Liver (tissue), 9 donors: ENCODE results near the gene SLC38A10. TPM values are rescaled to one million over a fixed set of nuclear protein-coding genes. Genes with fewer than 3 reads are reported as not detected.

Experiments used
- DNase-seq: peaks from one replicate; pipeline ENCODE4 v3.0.0-alpha.2; 2017; ENCODE audit warnings: low spot score
- H3K27ac ChIP-seq, 2 donors: one replicate each; pipeline ENCODE4 v1.7.0; 2013; ENCODE audit warnings: inconsistent platforms in 2 of 2, low read length in 2 of 2, control low read depth in 1 of 2, low read depth in 1 of 2, mild to moderate bottlenecking in 1 of 2
- H3K27me3 ChIP-seq, 4 donors: one replicate each; pipeline versions ENCODE4 v1.6.1 to v1.7.0; 2013; ENCODE audit warnings: low read length in 3 of 4, inconsistent platforms in 1 of 4, mild to moderate bottlenecking in 1 of 4, moderate library complexity in 1 of 4; ENCODE audit not compliant: control insufficient read depth in 4 of 4, insufficient read depth in 4 of 4
- H3K36me3 ChIP-seq, 4 donors: one replicate each; pipeline versions ENCODE4 v1.6.1 to v1.7.0; 2013; ENCODE audit warnings: low read length in 3 of 4, mild to moderate bottlenecking in 3 of 4, low read depth in 1 of 4, moderate library complexity in 1 of 4; ENCODE audit not compliant: control insufficient read depth in 4 of 4, insufficient read depth in 3 of 4
- H3K4me1 ChIP-seq, 4 donors: one replicate each; pipeline versions ENCODE4 v1.6.1 to v1.7.0; 2013; ENCODE audit warnings: low read length in 3 of 4, mild to moderate bottlenecking in 3 of 4, moderate library complexity in 1 of 4; ENCODE audit not compliant: control insufficient read depth in 4 of 4, insufficient read depth in 4 of 4
- H3K4me3 ChIP-seq, 3 donors: one replicate each; pipeline versions ENCODE4 v1.6.1 to v1.7.0; 2013; ENCODE audit warnings: low read length in 3 of 3, control low read depth in 1 of 3, low read depth in 1 of 3, mild to moderate bottlenecking in 1 of 3
- H3K9ac ChIP-seq, 2 donors: one replicate each; pipeline ENCODE4 v1.7.0; 2013; ENCODE audit warnings: low read length in 2 of 2, mild to moderate bottlenecking in 2 of 2, moderate library complexity in 2 of 2, control low read depth in 1 of 2, low read depth in 1 of 2
- H3K9me3 ChIP-seq, 4 donors: one replicate each; pipeline versions ENCODE4 v1.6.1 to v1.7.0; 2013; ENCODE audit warnings: low read length in 3 of 4; ENCODE audit not compliant: control insufficient read depth in 4 of 4
- ATF3 ChIP-seq: IDR thresholded peaks from 2 replicates; pipeline ENCODE4 v1.6.1; 2016; ENCODE audit warnings: antibody characterized with exemption
- EGR1 ChIP-seq, 2 donors: IDR thresholded peaks; 2 replicates each; pipeline ENCODE4 v1.6.1; 2016 to 2018; ENCODE audit warnings: antibody characterized with exemption in 2 of 2, low read depth in 2 of 2
- FOXA1 ChIP-seq: IDR thresholded peaks from 2 replicates; pipeline ENCODE4 v1.6.1; 2016; ENCODE audit warnings: antibody characterized with exemption
- FOXA2 ChIP-seq: IDR thresholded peaks from 2 replicates; pipeline ENCODE4 v1.6.1; 2016; ENCODE audit warnings: antibody characterized with exemption
- GABPA ChIP-seq, 2 donors: IDR thresholded peaks in 1 of 2; conservative IDR thresholded peaks in 1 of 2; 2 replicates each; pipeline ENCODE4 v1.6.1; 2016; ENCODE audit warnings: antibody characterized with exemption in 2 of 2, mild to moderate bottlenecking in 1 of 2, moderate library complexity in 1 of 2
- HNF4A ChIP-seq, 2 donors: conservative IDR thresholded peaks; 2 replicates each; pipeline ENCODE4 v1.6.1; 2016; ENCODE audit warnings: antibody characterized with exemption in 2 of 2, mild to moderate bottlenecking in 2 of 2
- JUND ChIP-seq, 2 donors: IDR thresholded peaks; 2 replicates each; pipeline ENCODE4 v1.6.1; 2016; ENCODE audit warnings: antibody characterized with exemption in 2 of 2
- MAX ChIP-seq: IDR thresholded peaks from 2 replicates; pipeline ENCODE4 v1.6.1; 2016; ENCODE audit warnings: antibody characterized with exemption
- RAD21 ChIP-seq, 2 donors: IDR thresholded peaks; 2 replicates each; pipeline ENCODE4 v1.6.1; 2016; ENCODE audit warnings: antibody characterized with exemption in 2 of 2, mild to moderate bottlenecking in 2 of 2
- RXRA ChIP-seq, 2 donors: IDR thresholded peaks; 2 replicates each; pipeline ENCODE4 v1.6.1; 2017 to 2018; ENCODE audit warnings: antibody characterized with exemption in 2 of 2, mild to moderate bottlenecking in 1 of 2
- SP1 ChIP-seq: IDR thresholded peaks from 2 replicates; pipeline ENCODE4 v1.6.1; 2018; ENCODE audit warnings: antibody characterized with exemption, mild to moderate bottlenecking
- WGBS: extraction: QIAGEN DNeasy Blood & Tissue Kit; methylation state at CpG from one replicate; pipeline ENCODE4 v1.1.7; 2013; 5-methylcytosine and 5-hydroxymethylcytosine counted together
- polyA plus RNA-seq, 2 donors: library from polyadenylated mRNA; stranded (reverse) in 1 of 2; unstranded in 1 of 2; fragments of 200-250 nt in 1 of 2; fragments of >200 nt in 1 of 2; fragmentation: Nextera tagmentation in 1 of 2; extraction: Ambion mirVana in 1 of 2; gene quantifications; one replicate each; pipeline versions ENCODE4 v1.2.1 to v1.2.3, GENCODE V29; 2013 to 2015
- total RNA-seq, 2 donors: library from RNA; depleted of rRNA; stranded (reverse); fragments of >200 nt; gene quantifications; one replicate each; pipeline ENCODE4 v1.2.3, GENCODE V29; 2014
- TF ChIP-seq, protein P1 (sequence below): IDR thresholded peaks from 2 replicates; pipeline ENCODE4 v1.6.1; 2016; ENCODE audit warnings: antibody characterized with exemption
- TF ChIP-seq, protein P2 (sequence below): IDR thresholded peaks from 2 replicates; pipeline ENCODE4 v1.6.1; 2016; ENCODE audit warnings: antibody characterized with exemption, mild to moderate bottlenecking
- TF ChIP-seq, protein P3 (sequence below): fragments of 150-350 bp; IDR thresholded peaks from 2 replicates; pipeline ENCODE4 v1.5.1; 2017; ENCODE audit warnings: improper control_type of control experiment, low read depth, low read length; ENCODE audit not compliant: missing input control
- donor health status: healthy.
- donor health status: healthy.
- donor health status: healthy.
- donor health status: healthy.
- donor health status: healthy.

SLC38A10 gene
- total and polyA plus RNA-seq, 4 donors = 29.3 to 117 (median 54.7) TPM

- peak within 1 kb of the TSS in 1 of 2 donors; percentile 47 for H3K9ac ChIP-seq
- no peak within 1 kb of the TSS for H3K27ac ChIP-seq
- peak within 1 kb of the TSS; percentile 26 to 83 (median 46) for H3K4me3 ChIP-seq
- TF ChIP-seq GABPA (IDR thresholded peaks at IDR 0.05 in 1 of 2, conservative IDR thresholded peaks at IDR 0.05 in 1 of 2) (peak in 1 of 2 donors; percentile 54), FOXA1 (no peak), RXRA (IDR thresholded peaks at IDR 0.05) (no peak), EGR1 (IDR thresholded peaks at IDR 0.05; ENCODE audit: low read depth in 2 of 2) (peak; percentile 88 to 93), RAD21 (IDR thresholded peaks at IDR 0.05) (no peak), JUND (IDR thresholded peaks at IDR 0.05) (no peak), SP1 (peak; percentile 94), HNF4A (conservative IDR thresholded peaks at IDR 0.05) (no peak), ATF3 (no peak)
- TF ChIP-seq, protein P1, sequence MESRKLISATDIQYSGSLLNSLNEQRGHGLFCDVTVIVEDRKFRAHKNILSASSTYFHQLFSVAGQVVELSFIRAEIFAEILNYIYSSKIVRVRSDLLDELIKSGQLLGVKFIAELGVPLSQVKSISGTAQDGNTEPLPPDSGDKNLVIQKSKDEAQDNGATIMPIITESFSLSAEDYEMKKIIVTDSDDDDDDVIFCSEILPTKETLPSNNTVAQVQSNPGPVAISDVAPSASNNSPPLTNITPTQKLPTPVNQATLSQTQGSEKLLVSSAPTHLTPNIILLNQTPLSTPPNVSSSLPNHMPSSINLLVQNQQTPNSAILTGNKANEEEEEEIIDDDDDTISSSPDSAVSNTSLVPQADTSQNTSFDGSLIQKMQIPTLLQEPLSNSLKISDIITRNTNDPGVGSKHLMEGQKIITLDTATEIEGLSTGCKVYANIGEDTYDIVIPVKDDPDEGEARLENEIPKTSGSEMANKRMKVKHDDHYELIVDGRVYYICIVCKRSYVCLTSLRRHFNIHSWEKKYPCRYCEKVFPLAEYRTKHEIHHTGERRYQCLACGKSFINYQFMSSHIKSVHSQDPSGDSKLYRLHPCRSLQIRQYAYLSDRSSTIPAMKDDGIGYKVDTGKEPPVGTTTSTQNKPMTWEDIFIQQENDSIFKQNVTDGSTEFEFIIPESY = no peak
- TF ChIP-seq, protein P2, sequence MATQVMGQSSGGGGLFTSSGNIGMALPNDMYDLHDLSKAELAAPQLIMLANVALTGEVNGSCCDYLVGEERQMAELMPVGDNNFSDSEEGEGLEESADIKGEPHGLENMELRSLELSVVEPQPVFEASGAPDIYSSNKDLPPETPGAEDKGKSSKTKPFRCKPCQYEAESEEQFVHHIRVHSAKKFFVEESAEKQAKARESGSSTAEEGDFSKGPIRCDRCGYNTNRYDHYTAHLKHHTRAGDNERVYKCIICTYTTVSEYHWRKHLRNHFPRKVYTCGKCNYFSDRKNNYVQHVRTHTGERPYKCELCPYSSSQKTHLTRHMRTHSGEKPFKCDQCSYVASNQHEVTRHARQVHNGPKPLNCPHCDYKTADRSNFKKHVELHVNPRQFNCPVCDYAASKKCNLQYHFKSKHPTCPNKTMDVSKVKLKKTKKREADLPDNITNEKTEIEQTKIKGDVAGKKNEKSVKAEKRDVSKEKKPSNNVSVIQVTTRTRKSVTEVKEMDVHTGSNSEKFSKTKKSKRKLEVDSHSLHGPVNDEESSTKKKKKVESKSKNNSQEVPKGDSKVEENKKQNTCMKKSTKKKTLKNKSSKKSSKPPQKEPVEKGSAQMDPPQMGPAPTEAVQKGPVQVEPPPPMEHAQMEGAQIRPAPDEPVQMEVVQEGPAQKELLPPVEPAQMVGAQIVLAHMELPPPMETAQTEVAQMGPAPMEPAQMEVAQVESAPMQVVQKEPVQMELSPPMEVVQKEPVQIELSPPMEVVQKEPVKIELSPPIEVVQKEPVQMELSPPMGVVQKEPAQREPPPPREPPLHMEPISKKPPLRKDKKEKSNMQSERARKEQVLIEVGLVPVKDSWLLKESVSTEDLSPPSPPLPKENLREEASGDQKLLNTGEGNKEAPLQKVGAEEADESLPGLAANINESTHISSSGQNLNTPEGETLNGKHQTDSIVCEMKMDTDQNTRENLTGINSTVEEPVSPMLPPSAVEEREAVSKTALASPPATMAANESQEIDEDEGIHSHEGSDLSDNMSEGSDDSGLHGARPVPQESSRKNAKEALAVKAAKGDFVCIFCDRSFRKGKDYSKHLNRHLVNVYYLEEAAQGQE = no peak
- H3K36me3 ChIP-seq = no peaks in the 10 kb centered on the region
- DNase-seq = peak; percentile 100
- H3K4me1 ChIP-seq = peaks cover 10 to 23% (median 13%) of the 10 kb centered on the region in 4 donors
- 2% methylated on average over 79 of the region's 79 CpGs for WGBS
- no peaks in the 10 kb centered on the region for H3K27me3 ChIP-seq
- no peaks in the 10 kb centered on the region for H3K9me3 ChIP-seq
Measured at GRCh38 chr17:81222906-81223761, 72.0 kb downstream of the SLC38A10 start, which contains the start of gene CEP131. Gene CEP131 (minus strand): TSS chr17:81222965. CDS start chr17:81220056, 2,909 bp downstream.

- Histone ChIP-seq H3K9ac (no peak overlapping the region), H3K36me3 (no peaks in the 10 kb centered on the region), H3K4me1 (peaks cover 10 to 23% (median 13%) of the 10 kb centered on the region in 4 donors), H3K27ac (no peak overlapping the region), H3K4me3 (peak overlapping the region; percentile 26 to 83 (median 46)), H3K9me3 (no peaks in the 10 kb centered on the region), H3K27me3 (no peaks in the 10 kb centered on the region)
- WGBS = 2% methylated on average over 30 of the region's 30 CpGs
- DNase-seq = no peak
- TF ChIP-seq GABPA (IDR thresholded peaks at IDR 0.05 in 1 of 2, conservative IDR thresholded peaks at IDR 0.05 in 1 of 2) (no peak), ATF3 (no peak), FOXA1 (no peak), MAX (no peak), HNF4A (conservative IDR thresholded peaks at IDR 0.05) (no peak), FOXA2 (no peak), RAD21 (IDR thresholded peaks at IDR 0.05) (no peak), SP1 (no peak)
- TF ChIP-seq, protein P3, sequence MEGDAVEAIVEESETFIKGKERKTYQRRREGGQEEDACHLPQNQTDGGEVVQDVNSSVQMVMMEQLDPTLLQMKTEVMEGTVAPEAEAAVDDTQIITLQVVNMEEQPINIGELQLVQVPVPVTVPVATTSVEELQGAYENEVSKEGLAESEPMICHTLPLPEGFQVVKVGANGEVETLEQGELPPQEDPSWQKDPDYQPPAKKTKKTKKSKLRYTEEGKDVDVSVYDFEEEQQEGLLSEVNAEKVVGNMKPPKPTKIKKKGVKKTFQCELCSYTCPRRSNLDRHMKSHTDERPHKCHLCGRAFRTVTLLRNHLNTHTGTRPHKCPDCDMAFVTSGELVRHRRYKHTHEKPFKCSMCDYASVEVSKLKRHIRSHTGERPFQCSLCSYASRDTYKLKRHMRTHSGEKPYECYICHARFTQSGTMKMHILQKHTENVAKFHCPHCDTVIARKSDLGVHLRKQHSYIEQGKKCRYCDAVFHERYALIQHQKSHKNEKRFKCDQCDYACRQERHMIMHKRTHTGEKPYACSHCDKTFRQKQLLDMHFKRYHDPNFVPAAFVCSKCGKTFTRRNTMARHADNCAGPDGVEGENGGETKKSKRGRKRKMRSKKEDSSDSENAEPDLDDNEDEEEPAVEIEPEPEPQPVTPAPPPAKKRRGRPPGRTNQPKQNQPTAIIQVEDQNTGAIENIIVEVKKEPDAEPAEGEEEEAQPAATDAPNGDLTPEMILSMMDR = no peak
- TF ChIP-seq, protein P2 = no peak
Measured at GRCh38 chr17:81222620-81222905, 72.5 kb downstream of the SLC38A10 start.
